K562 (cell line): ENCODE measurements around the gene BANP. TPM values are rescaled to one million over a fixed set of nuclear protein-coding genes. Genes with fewer than 3 reads are reported as not detected.
"Not testable (repeated sequence)": the region's sequence is repeated elsewhere in the genome, so short reads cannot be mapped to it uniquely, and the experiment has no call there.

Experiments
- ATAC-seq: fragments of 200-7000 bp; cut with Tn5 transposase; 3 replicates; pipeline ENCODE4 v1.9.1; 2020; ENCODE audit warnings: moderate library complexity
- BruUV-seq: library from RNA; stranded (reverse); fragments of 400-500 nt; replicated peaks from 2 replicates; lab custom pipeline; 2021; lab: Mats Ljungman, UMichigan
- CTCF ChIA-PET: fragments of 300-600 bp; formaldehyde crosslinking; extraction: SDS; loops from one replicate; lab custom pipeline; 2021; ENCODE audit warnings: low intra/inter-chr PET ratio; lab: Yijun Ruan, JAX
- POLR2A ChIA-PET: fragments of 300-600, 350-650 bp; sonication (Branson Sonifier 250); formaldehyde crosslinking; extraction: SDS; loops from one replicate; lab custom pipeline; 2021; ENCODE audit warnings: antibody characterized with exemption, inconsistent platforms; lab: Yijun Ruan, JAX
- DNase-seq, 4 experiments: peaks; one replicate each; pipeline versions ENCODE4 v3.0.0 to v3.0.0-alpha.2; 2011 to 2018; ENCODE audit warnings: low spot score in 3 of 4, mixed read lengths in 3 of 4; ENCODE audit errors: extremely low read depth in 1 of 4
- FAIRE-seq: peaks from 2 replicates; lab custom pipeline; 2011; peaks lifted over from hg19 to GRCh38; lab: Jason Lieb, UNC
- H2AFZ ChIP-seq: 2 replicates; pipeline ENCODE4 v1.6.0; 2011; ENCODE audit warnings: low read depth, low read length, control low read depth, inconsistent platforms
- H3K27ac ChIP-seq: fragments of 200-600 bp; 3 replicates; pipeline ENCODE4 v1.8.0; 2011; ENCODE audit warnings: low read depth, mild to moderate bottlenecking, control low read depth, inconsistent platforms, low read length, moderate library complexity, mixed read lengths; ENCODE audit errors: extremely low read depth
- H3K27me3 ChIP-seq, 2 experiments: fragments of 300-600 bp in 1 of 2; 2 replicates in 1 of 2; 3 replicates in 1 of 2; pipeline versions ENCODE4 v1.6.0 to v1.8.0; 2011; ENCODE audit warnings: inconsistent platforms in 2 of 2, low read length in 2 of 2, mild to moderate bottlenecking in 1 of 2, mixed read lengths in 1 of 2, moderate library complexity in 1 of 2; ENCODE audit not compliant: control insufficient read depth in 2 of 2, insufficient read depth in 2 of 2
- H3K36me3 ChIP-seq: fragments of 300-600 bp; 3 replicates; pipeline ENCODE4 v1.8.0; 2011; ENCODE audit warnings: mild to moderate bottlenecking, low read length, inconsistent platforms; ENCODE audit not compliant: control insufficient read depth, insufficient read depth
- H3K4me1 ChIP-seq, 2 experiments: fragments of 200-600 bp in 1 of 2; replicated peaks in 1 of 2; 2 replicates in 1 of 2; 3 replicates in 1 of 2; pipeline versions ENCODE4 v1.5.1 to v1.8.0; 2011; ENCODE audit warnings: inconsistent platforms in 2 of 2, low read length in 2 of 2, mild to moderate bottlenecking in 1 of 2, mixed read lengths in 1 of 2, moderate library complexity in 1 of 2; ENCODE audit not compliant: control insufficient read depth in 2 of 2, insufficient read depth in 2 of 2
- H3K4me2 ChIP-seq: 2 replicates; pipeline ENCODE4 v1.6.1; 2011; ENCODE audit warnings: low read length, control low read depth, inconsistent platforms, mixed read lengths; ENCODE audit not compliant: insufficient read depth
- H3K4me3 ChIP-seq: fragments of 200-600 bp; sonication (generic), shearing (Covaris generic); 2 replicates; pipeline ENCODE4 v1.5.1; 2016; ENCODE audit warnings: control low read depth, inconsistent platforms
- H3K79me2 ChIP-seq: fragments of 200-600 bp; 3 replicates; pipeline ENCODE4 v1.8.0; 2011; ENCODE audit warnings: low read length, inconsistent platforms; ENCODE audit not compliant: control insufficient read depth, insufficient read depth
- H3K9ac ChIP-seq, 2 experiments: 2 replicates each; pipeline versions ENCODE4 v1.6.0 to v1.6.1; 2011; ENCODE audit warnings: low read depth in 2 of 2, low read length in 2 of 2, control low read depth in 1 of 2, inconsistent platforms in 1 of 2, mild to moderate bottlenecking in 1 of 2, mixed read lengths in 1 of 2; ENCODE audit not compliant: insufficient read depth in 1 of 2
- H3K9me1 ChIP-seq: one replicate; pipeline ENCODE4 v1.6.0; 2011; ENCODE audit warnings: inconsistent platforms, mild to moderate bottlenecking, low read length, moderate library complexity; ENCODE audit not compliant: control insufficient read depth, insufficient read depth
- H3K9me3 ChIP-seq: replicated peaks from 2 replicates; pipeline ENCODE4 v1.5.1; 2011; ENCODE audit warnings: low read depth, low read length, inconsistent platforms; ENCODE audit not compliant: control insufficient read depth, insufficient read depth
- H4K20me1 ChIP-seq: replicated peaks from 2 replicates; pipeline ENCODE4 v1.6.1; 2011; ENCODE audit warnings: low read length, inconsistent platforms, mixed read lengths; ENCODE audit not compliant: control insufficient read depth, insufficient read depth
- EHMT2 ChIP-seq: fragments of 450-650 bp; IDR thresholded peaks from 2 replicates; pipeline ENCODE4 v1.6.1; 2018; ENCODE audit warnings: antibody characterized with exemption
- RCOR1 ChIP-seq, 2 experiments: IDR thresholded peaks; 2 replicates each; pipeline ENCODE4 v1.6.1; 2012; ENCODE audit warnings: low read depth in 2 of 2, low read length in 2 of 2, borderline replicate concordance in 1 of 2, improper control_type of control experiment in 1 of 2
- SMARCA5 ChIP-seq: fragments of 450-650 bp; IDR thresholded peaks from 2 replicates; pipeline ENCODE4 v1.6.1; 2016
- TRIM24 ChIP-seq, 2 experiments: fragments of 450-650 bp; IDR thresholded peaks; 2 replicates each; pipeline ENCODE4 v1.6.1; 2016
- TSC22D4 ChIP-seq: fragments of 450-650 bp; IDR thresholded peaks from 2 replicates; pipeline ENCODE4 v1.6.1; 2016; ENCODE audit warnings: missing genetic modification characterization, missing biosample characterization, control low read depth
- WGBS: fragments of 100-300 bp; shearing (Covaris generic); methylation state at CpG from one replicate; pipeline ENCODE4 v1.1.6; 2016; ENCODE audit warnings: low coverage, mixed read lengths; ENCODE audit not compliant: insufficient coverage; ENCODE audit errors: missing lambda C conversion rate; 5-methylcytosine and 5-hydroxymethylcytosine counted together
- in situ Hi-C: fragments of 300-500 bp; cut with MboI; formaldehyde crosslinking; loops from 4 replicates; pipeline ENCODE4 v1.15.0; 2018; ENCODE audit warnings: inconsistent platforms, mixed read lengths
- intact Hi-C: fragments of 100-400 bp; cut with micrococcal nuclease; formaldehyde crosslinking; loops from 2 replicates; pipeline ENCODE4 v1.14.2; 2022
- polyA plus RNA-seq, 8 experiments: library from polyadenylated mRNA; depleted of rRNA in 4 of 8; stranded (reverse) in 5 of 8; unstranded in 3 of 8; fragments of >200 nt; fragmentation: Nextera tagmentation in 2 of 8; fragmentation: Illumina TruSeq in 1 of 8; extraction: Ambion mirVana in 2 of 8; extraction: Trizol in 1 of 8; gene quantifications; 2 replicates each; pipeline versions ENCODE4 v1.2.1 to v1.2.3, GENCODE V29; 2011 to 2014; ENCODE audit warnings: inconsistent platforms in 1 of 8, missing spikeins in 1 of 8
- total RNA-seq, 7 experiments: library from RNA; depleted of rRNA in 6 of 7; stranded (reverse); fragments of >200 nt in 6 of 7; fragmentation: Illumina TruSeq in 2 of 7; extraction: Trizol in 2 of 7; gene quantifications; 2 replicates each; pipeline versions ENCODE4 v1.2.1 to v1.2.3, GENCODE V29; 2011 to 2021; ENCODE audit warnings: low replicate concordance in 1 of 7
- TF ChIP-seq, protein P1 (sequence below): IDR thresholded peaks from 2 replicates; pipeline ENCODE4 v1.6.1; 2011; ENCODE audit warnings: borderline replicate concordance, low read depth, mild to moderate bottlenecking, moderate library complexity, low read length; ENCODE audit not compliant: insufficient read depth, poor library complexity, severe bottlenecking

The BANP gene
- total and polyA plus RNA-seq, 9 of the 15 experiments (the other 6 are each of a cell fraction or from before 2014, with no cell fraction given): 4.6 to 22.1 (median 15.6) TPM

- H4K20me1 ChIP-seq, ATAC-seq, in situ Hi-C loops, H3K9me1 ChIP-seq, FAIRE-seq, H3K9ac ChIP-seq, H3K36me3 ChIP-seq, H3K4me1 ChIP-seq, intact Hi-C loops, CTCF ChIA-PET, H3K4me2 ChIP-seq, H3K9me3 ChIP-seq, H3K4me3 ChIP-seq, DNase-seq, H2AFZ ChIP-seq, POLR2A ChIA-PET, H3K79me2 ChIP-seq, BruUV-seq, H3K27ac ChIP-seq: not testable (repeated sequence)
- WGBS: 12% methylated on average over 6 of the region's 7 CpGs
- H3K27me3 ChIP-seq: peaks cover 3 to 26% of the 10 kb centered on the region in 2 experiments; a peak in 4 of 5 replicates
Observed at GRCh38 chr16:87937231-87937542, 14.0 kb upstream of the BANP start.

DNA sequence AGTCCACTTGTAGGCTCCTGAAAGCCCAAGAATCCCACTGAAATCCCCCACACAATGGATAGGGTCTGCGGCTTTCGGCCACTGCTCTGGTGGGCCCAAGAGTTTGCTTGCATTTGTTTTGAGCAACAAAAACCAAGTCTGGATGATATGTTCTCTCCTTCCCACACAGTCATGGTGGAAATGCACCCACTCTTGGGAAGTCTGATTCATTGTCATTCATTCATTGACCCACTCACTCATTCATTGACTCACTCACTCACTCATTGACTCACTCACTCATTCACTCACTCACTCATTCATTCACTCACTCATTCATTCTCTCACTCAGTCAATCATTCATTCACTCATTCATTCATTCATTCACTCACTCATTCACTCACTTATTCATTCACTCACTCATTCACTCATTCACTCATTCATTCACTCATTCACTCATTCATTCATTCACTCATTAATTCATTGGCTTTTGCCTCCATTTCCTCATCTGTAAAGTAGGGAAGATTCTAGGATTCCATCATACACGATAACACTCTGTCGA, 12.8 kb upstream of the BANP start:
- no TSS peak for BruUV-seq
- ATAC-seq: no peak
- Histone ChIP-seq H3K79me2 (no peaks in the 10 kb centered on the region), H2AFZ (no peak overlapping the region), H3K4me3 (no peak overlapping the region), H3K27me3 (peaks cover 0 to 20% of the 10 kb centered on the region in 2 experiments; a peak in 3 of 5 replicates), H4K20me1 (no peaks in the 10 kb centered on the region), H3K9me3 (no peaks in the 10 kb centered on the region), H3K9ac (no peak overlapping the region), H3K4me1 (no peaks in the 10 kb centered on the region; a peak in 1 of 5 replicates), H3K27ac (no peak overlapping the region), H3K4me2 (no peak overlapping the region), H3K9me1 (no peaks in the 10 kb centered on the region), H3K36me3 (no peaks in the 10 kb centered on the region)
- POLR2A ChIA-PET: no interaction called here
- CTCF ChIA-PET: no interaction called here
- in situ Hi-C loops: no loop called here
- 52% methylated on average over 4 of the region's 4 CpGs for WGBS
- no peak for DNase-seq
- no peak for FAIRE-seq
- intact Hi-C loops: no loop called here
- peak; percentile 38; the same call in 1 of the 2 replicates for TF ChIP-seq EHMT2
- peak; percentile 99 for TF ChIP-seq TSC22D4 (tag)
- TF ChIP-seq SMARCA5: peak; percentile 68; the same call in 1 of the 2 replicates
- peak in 1 of 2 experiments; percentile 38; a peak in 1 of 4 replicates for TF ChIP-seq TRIM24 (IDR thresholded peaks at IDR 0.05)
- TF ChIP-seq RCOR1 (IDR thresholded peaks at IDR 0.05; ENCODE audit: borderline replicate concordance in 1 of 2, low read depth in 2 of 2, low read length in 2 of 2): no peak
- TF ChIP-seq, protein P1, sequence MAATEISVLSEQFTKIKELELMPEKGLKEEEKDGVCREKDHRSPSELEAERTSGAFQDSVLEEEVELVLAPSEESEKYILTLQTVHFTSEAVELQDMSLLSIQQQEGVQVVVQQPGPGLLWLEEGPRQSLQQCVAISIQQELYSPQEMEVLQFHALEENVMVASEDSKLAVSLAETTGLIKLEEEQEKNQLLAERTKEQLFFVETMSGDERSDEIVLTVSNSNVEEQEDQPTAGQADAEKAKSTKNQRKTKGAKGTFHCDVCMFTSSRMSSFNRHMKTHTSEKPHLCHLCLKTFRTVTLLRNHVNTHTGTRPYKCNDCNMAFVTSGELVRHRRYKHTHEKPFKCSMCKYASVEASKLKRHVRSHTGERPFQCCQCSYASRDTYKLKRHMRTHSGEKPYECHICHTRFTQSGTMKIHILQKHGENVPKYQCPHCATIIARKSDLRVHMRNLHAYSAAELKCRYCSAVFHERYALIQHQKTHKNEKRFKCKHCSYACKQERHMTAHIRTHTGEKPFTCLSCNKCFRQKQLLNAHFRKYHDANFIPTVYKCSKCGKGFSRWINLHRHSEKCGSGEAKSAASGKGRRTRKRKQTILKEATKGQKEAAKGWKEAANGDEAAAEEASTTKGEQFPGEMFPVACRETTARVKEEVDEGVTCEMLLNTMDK: no peak
